Gastrocnemius medialis (tissue), 4 donors: ENCODE data around the gene TARM1.

Source experiments
- POLR2A ChIP-seq, 2 donors: fragments of 450-650 bp; IDR thresholded peaks; one replicate each; pipeline ENCODE4 v1.6.1; 2017; ENCODE audit warnings: antibody characterized with exemption in 2 of 2, mild to moderate bottlenecking in 2 of 2, moderate library complexity in 2 of 2
- TF ChIP-seq, protein P1 (sequence below), 5 experiments: fragments of 450-650 bp in 3 of 5; fragments of 200-600 bp in 2 of 5; sonication (generic) in 2 of 5; IDR thresholded peaks in 4 of 5; conservative IDR thresholded peaks in 1 of 5; 1 replicate in 4 of 5; 2 replicates in 1 of 5; pipeline ENCODE4 v1.5.1; 2016 to 2019; ENCODE audit warnings: antibody characterized with exemption in 5 of 5, mild to moderate bottlenecking in 3 of 5, moderate library complexity in 3 of 5

DNA sequence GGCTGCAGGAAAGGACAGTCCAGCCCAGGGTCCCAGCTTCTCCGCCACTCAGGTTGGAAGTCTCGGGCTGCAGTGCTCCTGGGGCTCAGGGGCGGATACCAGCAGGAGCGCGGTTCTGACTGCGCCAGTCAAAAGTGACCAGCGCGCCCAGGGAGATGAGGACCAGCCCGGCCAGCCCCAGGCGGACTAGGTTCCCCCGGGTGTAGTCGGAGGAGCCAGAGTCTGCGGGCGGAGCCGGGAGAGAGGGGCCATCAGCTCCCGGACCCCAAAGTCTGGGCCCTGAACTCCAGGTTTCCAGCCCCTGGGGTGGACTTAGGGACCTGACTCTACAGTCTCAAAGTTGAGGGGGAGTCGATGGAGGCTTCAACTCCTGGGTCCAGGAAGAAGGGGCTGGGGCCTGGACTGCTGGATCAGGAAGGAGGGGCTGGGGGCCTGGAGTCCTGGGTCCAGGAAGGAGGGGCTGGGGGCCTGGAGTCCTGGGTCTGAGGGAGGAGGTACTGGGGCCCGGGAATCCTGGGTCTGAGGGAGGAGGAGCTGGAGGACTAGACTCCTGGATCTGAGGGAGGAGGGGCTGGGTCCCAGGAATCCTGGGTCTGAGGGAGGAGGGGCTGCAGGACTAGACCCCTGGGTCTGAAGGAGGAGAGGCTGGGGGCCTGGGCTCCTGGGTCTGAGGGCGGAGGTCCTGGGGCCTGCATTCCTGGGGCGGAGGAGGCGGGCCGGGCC lies 14.1 kb upstream of the TARM1 start:
- TF ChIP-seq POLR2A (IDR thresholded peaks at IDR 0.05), result no peak
- TF ChIP-seq, protein P1, sequence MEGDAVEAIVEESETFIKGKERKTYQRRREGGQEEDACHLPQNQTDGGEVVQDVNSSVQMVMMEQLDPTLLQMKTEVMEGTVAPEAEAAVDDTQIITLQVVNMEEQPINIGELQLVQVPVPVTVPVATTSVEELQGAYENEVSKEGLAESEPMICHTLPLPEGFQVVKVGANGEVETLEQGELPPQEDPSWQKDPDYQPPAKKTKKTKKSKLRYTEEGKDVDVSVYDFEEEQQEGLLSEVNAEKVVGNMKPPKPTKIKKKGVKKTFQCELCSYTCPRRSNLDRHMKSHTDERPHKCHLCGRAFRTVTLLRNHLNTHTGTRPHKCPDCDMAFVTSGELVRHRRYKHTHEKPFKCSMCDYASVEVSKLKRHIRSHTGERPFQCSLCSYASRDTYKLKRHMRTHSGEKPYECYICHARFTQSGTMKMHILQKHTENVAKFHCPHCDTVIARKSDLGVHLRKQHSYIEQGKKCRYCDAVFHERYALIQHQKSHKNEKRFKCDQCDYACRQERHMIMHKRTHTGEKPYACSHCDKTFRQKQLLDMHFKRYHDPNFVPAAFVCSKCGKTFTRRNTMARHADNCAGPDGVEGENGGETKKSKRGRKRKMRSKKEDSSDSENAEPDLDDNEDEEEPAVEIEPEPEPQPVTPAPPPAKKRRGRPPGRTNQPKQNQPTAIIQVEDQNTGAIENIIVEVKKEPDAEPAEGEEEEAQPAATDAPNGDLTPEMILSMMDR (IDR thresholded peaks at IDR 0.05 in 4 of 5, conservative IDR thresholded peaks at IDR 0.05 in 1 of 5), result no peak
